COLO668 (cell line): ENCODE measurements around the gene DISP2.

ENCODE experiments used
- DNase-seq: peaks from one replicate; lab custom pipeline; 2025; ENCODE audit not compliant: unreplicated experiment; lab: John Stamatoyannopoulos, UW

Gene DISP2, protein sequence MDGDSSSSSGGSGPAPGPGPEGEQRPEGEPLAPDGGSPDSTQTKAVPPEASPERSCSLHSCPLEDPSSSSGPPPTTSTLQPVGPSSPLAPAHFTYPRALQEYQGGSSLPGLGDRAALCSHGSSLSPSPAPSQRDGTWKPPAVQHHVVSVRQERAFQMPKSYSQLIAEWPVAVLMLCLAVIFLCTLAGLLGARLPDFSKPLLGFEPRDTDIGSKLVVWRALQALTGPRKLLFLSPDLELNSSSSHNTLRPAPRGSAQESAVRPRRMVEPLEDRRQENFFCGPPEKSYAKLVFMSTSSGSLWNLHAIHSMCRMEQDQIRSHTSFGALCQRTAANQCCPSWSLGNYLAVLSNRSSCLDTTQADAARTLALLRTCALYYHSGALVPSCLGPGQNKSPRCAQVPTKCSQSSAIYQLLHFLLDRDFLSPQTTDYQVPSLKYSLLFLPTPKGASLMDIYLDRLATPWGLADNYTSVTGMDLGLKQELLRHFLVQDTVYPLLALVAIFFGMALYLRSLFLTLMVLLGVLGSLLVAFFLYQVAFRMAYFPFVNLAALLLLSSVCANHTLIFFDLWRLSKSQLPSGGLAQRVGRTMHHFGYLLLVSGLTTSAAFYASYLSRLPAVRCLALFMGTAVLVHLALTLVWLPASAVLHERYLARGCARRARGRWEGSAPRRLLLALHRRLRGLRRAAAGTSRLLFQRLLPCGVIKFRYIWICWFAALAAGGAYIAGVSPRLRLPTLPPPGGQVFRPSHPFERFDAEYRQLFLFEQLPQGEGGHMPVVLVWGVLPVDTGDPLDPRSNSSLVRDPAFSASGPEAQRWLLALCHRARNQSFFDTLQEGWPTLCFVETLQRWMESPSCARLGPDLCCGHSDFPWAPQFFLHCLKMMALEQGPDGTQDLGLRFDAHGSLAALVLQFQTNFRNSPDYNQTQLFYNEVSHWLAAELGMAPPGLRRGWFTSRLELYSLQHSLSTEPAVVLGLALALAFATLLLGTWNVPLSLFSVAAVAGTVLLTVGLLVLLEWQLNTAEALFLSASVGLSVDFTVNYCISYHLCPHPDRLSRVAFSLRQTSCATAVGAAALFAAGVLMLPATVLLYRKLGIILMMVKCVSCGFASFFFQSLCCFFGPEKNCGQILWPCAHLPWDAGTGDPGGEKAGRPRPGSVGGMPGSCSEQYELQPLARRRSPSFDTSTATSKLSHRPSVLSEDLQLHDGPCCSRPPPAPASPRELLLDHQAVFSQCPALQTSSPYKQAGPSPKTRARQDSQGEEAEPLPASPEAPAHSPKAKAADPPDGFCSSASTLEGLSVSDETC (N-terminal part only)

DNA sequence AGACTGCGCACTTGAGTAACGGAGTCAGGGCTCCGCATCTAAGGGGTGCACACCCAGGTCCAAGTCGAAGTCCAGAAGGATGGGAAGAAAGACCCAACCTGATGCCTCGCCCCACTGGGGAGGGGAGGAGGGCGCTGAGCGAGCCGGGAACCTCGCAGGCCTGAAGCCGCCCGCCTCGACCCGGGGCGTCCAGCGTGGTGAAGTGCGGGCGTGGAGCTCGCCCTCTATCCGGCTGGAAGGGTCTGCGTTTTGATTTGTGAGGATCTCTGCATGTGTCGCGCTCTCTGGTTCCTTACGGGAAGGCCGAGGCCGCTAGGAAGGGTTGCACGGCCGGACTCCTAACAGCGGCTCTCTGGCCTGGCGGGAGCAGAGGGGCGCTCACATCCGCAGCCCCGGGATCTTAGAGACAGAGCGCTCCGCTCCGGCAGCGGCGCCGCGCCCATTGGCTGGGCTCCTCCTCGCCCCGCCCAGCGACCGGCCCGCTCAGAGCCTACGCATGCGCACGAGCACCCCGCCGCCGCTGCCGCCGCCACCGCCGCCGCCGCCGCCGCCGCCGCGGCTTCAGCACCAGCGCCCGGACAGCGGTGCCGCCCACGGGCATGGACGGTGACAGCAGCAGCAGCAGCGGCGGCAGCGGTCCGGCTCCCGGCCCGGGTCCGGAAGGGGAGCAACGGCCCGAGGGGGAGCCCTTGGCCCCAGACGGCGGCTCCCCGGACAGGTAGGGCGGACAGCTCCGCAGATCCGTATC, at the start of gene DISP2:
Gene DISP2, plus strand, starts transcription at position 497 of the 748 bp plus-strand sequence. Its CDS starts 103 bp downstream, at position 600.
- peak; percentile 92 for DNase-seq

DNA sequence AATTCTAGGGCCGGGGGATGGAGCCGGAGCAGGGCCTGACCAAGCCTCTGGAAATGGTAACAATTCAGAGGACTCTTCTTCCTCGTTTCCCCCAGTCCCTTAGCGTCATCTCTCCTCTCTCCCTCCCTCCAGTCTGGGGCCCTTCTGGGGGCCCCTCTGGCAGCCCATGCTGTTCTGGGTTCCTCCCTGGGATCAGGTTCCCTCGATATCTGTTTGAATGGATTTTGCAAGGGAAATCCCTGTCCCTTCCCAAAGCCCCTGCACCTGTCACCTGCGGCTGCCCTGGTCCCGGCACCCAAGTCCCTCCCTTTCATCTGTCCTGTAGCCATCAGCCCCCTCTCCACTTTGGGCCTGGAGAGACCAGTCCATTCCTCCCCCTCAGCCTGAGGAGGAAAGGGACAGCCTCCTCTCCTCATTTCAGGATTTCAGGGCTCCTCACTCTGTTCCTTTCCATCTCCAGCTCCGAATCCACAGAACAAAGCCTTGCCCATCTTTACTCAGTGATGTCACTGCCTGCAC, 48.6 kb upstream of the DISP2 start:
- DNase-seq = no peak

DNA sequence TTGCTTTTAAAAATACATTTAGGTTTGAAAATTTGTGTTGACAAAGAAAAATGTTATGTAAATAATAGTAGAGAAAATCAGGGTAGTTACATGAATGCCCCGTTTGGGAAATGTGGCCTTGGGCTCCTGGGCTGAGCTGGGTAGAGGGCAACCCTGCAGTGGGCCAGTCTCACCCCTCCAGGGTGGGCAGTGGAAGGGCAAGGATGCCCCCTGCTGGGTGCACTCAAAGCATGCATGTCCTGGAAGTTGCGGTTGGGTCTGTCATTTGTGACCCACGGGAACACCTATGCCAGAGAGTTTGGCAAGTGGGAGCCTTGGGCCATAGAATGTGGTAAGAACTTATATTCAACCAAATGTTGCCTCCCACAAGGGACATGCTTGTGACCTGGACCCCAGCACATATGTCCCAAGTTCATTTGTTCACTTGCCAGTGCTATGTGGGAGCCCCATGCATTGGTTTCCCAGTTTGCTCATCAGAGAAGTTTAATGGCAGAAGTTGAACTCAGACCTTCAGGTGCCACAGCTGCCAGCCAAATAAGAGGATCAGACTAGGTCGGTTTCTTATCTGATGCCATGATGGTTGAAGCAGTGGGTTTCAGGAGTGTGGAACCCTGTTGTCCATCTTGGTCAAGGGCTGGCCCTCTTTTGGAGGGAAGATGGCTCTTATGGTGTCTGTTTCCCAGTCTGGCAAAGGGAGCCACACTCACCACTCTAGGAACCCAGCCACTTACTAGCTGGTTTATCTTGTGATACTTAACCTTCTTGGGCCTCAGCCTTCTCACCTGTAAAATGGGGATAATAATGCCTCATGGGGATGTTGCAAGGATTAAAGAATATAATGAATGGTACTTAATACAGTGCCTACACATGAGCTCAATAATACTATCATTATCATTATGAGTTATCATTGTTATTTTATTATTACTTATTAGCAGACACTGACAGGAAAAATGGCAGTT, 47.7 kb upstream of the DISP2 start:
- peak; percentile 55 for DNase-seq

DNA sequence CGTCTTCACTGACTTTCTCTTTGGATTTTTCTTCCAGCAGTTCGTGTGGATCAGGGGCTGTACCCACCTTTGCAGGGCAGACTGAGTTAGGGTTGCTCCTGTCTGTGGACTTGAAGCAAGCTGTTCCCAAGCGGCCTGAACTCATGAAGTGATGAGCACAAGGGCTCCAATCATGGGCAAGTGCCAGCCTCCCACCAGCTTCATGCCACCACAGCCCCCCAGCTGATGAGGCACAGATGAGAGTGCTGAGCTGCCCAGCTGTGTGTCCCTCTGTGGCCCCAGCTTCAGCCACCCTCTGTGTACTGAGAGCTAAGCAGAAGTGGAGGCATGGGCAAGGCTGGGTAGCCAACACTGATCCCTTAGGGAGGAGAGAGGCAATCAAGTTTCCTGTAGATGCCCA, 47.0 kb upstream of the DISP2 start:
- no peak for DNase-seq

DNA sequence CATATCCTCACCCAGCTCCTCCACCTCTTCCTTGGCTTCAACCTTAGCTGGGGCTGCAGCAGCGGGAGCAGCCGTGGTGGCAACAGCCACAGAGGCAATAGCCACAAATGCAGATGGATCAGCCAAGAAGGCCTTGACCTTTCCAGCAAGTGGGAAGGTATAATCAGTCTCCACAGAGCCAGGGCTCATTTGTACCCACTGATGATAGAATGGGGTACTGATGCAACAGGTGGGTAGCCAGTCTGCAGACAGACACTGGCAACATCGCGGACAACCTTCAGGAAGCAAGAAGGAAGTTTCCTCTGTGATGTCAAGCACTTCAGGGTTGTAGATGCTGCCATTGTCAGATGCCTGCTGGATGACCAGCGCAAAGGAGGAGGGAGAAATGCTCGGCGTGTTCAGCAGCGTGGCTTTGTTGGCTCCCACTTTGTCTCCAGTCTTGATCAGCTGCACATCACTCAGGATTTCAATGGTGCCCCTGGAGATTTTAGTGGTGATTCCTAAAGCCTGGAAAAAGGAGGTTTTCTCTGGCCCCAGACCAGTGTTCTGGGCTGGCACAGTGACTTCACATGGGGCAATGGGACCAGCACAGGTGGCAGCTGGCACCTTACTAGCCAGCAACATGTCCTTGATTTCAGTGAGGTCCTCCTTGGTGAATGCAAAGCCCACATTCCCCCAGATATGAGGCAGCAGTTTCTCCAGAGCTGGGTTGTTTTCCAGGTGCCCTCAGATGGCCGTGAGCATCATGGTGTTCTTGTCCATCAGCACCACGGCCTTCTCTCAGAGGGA, 45.5 kb upstream of the DISP2 start:
- no peak for DNase-seq

DNA sequence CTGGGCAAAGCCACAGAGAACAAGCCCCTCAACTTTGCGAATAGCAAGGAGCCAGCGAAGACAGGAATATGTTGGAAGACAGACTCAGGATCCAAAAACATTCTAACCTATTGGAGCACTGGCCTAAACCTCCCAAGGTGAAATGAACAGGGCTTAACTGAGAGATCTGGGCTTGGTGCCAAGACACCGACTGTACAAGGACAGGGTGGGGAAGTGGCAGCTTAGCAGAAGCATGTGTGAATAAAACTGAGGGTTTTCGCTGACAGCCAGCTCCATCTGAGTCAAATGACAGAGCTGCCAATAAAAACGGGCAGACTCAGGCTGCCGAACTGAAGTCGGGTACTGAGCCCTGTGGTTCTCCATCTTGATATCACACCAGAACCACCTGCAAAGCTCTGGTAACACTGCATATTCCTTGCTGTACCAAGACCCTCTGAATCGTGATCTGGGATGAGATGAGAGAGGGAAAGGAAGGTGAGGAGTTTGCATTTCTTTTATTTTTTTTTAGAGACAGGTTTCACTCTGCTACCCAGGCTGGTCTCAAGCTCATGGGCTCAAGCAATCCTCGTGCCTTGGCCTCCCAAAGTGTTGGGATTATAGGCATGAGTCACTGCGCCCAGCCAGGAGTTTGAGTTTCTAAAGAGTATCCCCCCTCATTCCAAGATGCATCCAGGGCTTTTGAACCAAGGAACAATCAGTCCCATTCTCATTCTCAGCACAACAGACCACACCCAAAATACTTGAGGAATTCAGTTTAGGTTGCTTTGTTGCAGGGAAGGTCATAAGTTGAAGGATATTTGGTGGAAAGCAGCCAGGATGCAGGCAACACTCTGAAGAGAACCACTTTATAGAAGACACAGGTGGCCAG, 44.3 kb upstream of the DISP2 start:
- peak; percentile 80 for DNase-seq

DNA sequence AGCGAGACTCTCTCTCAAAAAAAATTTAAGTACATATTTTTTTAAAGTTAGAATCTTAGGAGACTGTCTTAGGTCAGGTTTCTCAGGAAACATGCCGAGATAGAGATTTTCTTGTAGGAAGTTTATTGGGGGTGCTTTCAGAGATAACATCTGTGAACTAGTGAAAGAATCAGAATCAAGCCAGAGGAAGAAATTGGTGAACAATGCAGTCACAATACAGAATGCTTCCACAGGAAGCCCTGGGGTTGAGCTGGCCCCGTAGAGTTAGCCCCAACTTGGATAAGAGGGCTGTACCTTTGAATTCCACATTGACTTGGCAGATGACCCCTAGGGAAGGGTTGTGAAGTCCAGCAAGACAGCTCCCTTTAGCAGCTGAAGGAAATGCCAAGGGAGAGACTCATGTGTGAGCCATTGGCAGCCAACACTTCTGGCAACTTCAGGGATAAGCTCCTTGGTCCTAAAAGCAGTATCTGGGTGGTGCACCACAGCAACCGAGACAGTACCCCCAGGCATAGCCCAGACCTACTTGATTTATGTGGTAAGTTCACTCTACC, 43.2 kb upstream of the DISP2 start:
- DNase-seq = no peak

DNA sequence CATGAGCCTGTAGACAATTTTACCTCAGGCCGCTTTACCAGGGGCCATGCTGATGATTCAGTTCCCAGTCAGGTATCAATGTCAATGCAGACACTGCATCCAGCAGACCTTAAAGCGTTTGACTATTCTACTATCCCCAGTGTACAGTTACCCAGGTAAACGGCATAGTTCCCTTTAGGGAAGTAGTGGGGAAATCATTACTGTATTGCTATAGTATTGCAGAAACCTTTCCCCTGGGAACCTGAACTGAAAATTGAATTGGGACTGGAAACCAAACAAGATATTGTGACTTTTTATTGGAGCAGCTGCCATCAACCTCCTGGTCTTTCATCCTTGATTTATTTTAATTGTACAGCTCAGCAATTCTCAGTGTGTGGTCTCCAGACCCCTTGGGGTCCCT, 41.1 kb upstream of the DISP2 start:
- no peak for DNase-seq

DNA sequence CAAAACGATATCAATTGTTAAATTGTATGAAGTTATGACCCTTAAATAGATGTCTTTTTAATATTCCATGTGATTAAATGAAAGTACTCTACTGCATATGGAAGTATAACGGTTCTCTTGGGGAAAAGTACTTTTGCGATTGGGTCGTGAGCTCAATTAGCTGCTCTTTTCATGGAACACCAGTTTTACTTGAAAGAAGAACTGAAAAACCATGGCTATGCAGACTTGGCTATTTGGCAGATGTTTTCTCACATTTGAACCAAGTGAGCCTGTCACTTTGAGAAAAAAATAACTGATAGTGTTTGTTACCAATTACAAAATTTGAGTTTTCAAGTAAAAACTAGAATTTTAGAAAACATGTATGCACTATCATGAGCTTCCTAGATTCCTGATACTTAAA, 40.4 kb upstream of the DISP2 start:
- DNase-seq = no peak

DNA sequence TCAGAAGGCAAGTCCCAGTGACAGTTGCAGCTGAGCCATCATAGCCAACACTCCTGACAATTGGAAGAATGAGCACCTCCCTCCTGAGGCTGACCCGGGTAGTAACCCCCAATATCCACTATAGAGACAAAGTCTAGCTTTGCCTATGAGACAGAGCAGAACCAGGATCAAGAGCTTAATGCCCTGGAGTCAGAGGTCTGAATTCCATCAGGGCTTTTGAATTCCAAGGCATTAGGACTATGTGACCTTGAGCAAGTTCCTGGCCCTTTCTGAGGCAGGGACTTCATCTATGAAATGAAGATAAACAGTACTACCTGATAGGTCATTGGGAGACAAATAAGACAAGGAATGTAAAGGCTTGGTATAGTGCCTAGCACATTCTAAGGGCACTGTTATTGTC, 37.6 kb upstream of the DISP2 start:
- no peak for DNase-seq

DNA sequence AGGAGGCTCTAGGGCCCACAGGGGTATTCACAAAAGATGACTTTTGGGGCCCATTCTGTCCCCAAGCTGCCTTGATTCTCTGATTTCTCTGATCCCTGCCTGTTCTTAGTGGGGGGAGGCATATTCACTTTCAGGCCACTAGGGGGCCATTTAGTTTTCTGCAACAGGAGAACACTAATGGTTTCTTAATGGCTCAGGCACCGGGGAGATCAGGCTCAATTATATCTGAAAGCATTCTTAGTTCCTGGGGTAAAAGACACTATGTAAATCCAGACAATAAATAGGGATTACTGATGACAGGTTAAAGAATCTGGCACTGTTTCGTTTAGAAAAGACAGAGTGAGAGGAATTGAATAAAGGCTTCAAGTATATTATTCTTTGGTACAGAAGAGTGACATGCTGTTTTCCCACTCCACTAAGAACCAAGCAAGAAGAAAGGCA, 37.1 kb upstream of the DISP2 start:
- DNase-seq = peak; percentile 44

DNA sequence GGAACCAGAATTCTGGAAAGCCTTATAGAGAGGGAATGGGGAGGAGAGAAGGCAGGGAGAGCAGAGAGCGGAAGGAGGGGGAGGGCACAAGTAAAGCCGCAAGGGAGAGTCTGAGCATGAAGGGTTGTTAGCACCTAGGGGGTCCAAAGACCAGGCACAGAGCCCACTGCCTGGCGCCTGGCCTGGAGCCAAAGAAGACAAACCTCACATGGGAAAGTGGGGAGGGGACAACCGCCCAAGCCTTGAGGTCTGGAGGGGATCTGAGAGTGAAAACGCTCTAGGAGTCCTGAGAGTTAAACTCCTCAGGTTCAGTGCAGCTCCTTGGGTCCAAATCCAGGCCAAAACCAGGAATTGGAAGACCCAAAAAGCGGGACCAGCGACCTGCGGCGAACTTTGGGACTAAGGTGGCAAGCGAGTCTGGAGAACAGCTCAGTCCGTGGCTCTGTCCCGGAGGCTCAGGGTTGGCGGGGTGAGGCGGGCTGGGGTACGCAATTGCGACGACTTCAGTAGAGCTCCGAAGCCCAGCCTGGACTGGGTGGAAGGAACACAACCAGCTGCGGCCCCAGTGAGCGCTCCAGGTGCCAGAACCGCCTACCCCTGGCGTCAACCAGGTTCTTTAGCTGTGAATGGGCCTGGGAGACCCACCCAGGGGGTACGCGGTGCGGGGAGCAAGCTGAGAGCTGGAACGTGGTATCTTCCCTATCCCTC, 35.3 kb upstream of the DISP2 start:
- no peak for DNase-seq

DNA sequence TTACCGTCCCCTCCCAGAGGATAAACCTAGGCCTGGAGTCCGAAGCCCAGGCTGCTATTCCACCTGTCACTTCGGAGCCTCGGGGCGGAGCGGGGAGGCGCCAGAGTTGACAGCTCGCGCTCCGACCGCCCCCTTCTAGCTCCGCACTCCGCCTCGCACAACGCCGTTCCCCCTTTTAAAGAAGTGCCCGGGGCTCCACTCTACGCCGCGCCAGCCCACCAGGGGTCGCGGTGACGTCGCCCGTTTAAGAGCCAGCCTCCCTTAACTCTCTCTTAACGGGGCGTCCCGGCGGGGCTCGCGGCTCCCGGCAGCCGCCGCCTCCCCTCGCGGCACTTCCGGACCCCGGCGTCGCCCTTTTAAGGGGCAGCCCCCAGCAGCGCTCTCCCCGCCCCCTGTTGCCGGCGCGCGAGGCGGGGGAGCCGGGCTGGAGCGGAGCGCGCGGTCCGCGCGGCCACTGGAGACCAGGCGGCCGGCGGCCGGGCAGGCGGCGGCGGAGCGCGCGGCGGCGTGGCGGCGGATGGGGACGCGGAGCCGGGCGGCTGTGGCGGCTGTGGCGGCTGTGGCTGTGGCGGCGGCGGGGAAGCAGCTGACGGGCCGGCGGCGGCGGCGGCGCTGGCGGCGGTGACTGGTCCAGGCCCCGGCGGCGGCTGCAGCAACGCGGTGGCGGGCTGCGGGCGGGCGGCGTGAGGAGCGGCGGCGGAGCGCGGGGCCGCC, 34.6 kb upstream of the DISP2 start, which contains the start of gene INAFM2:
Gene INAFM2, plus strand, starts transcription at position 454 of the 714 bp plus-strand sequence. CDS start 364 bp downstream, outside the sequence.
- peak; percentile 98 for DNase-seq

DNA sequence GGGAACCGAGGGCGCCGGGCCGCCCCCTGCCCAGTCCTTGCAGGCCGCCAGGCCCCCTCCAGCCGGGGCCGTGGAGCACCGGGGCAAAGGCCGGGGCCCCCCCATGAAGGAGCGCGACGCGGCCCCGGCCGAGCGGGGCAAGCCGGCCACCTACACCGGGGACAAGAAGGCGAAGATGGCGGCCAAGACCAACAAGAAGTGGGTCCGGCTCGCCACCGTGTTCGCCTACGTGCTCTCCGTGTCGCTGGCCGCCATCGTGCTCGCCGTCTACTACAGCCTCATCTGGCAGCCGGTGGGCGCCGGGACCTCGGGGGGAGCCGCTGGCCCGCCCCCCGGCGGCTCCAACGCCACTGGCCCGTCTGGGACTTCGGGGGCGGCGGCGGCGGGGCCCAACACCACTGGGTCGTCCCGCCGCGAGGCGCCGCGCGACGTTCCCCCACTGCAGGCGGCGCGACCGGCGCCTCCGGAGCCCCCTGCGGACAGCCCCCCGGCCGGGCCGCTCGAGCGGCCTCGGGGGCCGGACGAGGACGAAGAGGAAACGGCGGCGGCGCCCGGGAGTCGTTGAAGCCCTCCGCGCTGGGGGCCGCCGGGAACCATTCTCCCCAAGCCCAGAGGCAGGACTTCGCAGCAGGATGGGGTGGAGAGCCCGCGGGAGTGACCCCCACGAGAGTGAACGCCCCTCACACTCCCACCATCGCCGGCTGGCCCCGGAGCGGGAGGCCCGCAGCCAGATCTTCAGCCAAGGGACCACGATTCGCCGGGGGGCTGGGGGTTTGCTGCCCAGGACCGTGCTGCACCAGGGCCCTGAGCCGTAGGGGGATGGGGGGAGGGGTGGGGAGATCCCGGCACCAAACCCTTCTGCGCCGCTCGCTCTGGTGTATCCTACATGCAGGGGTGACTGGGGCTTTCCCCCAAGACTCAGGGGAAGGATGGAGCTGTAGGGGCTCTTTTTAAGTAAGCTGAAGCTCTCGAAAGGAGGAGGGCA, 33.8 kb upstream of the DISP2 start:
- DNase-seq = peak; percentile 51
